Measurements from ENCODE around the gene TNFAIP8. TPM values are rescaled to one million over a fixed set of nuclear protein-coding genes. Genes with fewer than 3 reads are reported as not detected.

Gene TNFAIP8
- polyA plus RNA-seq, 4 donors, result 22.7 to 33.2 (median 28.2) TPM

Other genes with a start within 250 kb of the TNFAIP8 start
- gene HSD17B4, start 96.5 kb downstream of the TNFAIP8 start, polyA plus RNA-seq (ENCODE audit: insufficient read length in 4 of 4), result 100 to 1,000 TPM; 157 to 235 (median 198) TPM